GM12891 (cell line): ENCODE data around the gene SRGAP1.

ENCODE experiments used
- POLR2A ChIP-seq: IDR thresholded peaks from 2 replicates; pipeline ENCODE4 v1.6.1; 2011; ENCODE audit warnings: low read depth, low read length, control low read depth
- POLR2AphosphoS5 ChIP-seq: IDR thresholded peaks from 2 replicates; pipeline ENCODE4 v1.6.1; 2011; ENCODE audit warnings: low read depth, low read length, control low read depth

GRCh38 chr12:63814146-63814772, 30.2 kb upstream of the SRGAP1 start:
- no peak for TF ChIP-seq POLR2AphosphoS5
- TF ChIP-seq POLR2A = no peak
